SK-N-SH treated with all-trans-retinoic acid at 6 μM for 48 hours (cell line): ENCODE measurements around the gene CYB5RL.

ENCODE experiments used
- BACH2 ChIP-seq: fragments of 250-450 bp; sonication (Bioruptor Pico); IDR thresholded peaks from 2 replicates; pipeline ENCODE4 v1.9.0; 2021; ENCODE audit warnings: mild to moderate bottlenecking, borderline replicate concordance
- CSDC2 ChIP-seq: fragments of 250-450 bp; sonication (Bioruptor Pico); IDR thresholded peaks from 2 replicates; pipeline ENCODE4 v1.5.0; 2020; ENCODE audit warnings: mild to moderate bottlenecking, moderate library complexity
- ESRRG ChIP-seq: fragments of 250-450 bp; sonication (Bioruptor Pico); IDR thresholded peaks from 2 replicates; pipeline ENCODE4 v1.6.1; 2021; ENCODE audit warnings: mild to moderate bottlenecking
- PPARA ChIP-seq: fragments of 250-450 bp; sonication (Bioruptor Pico); IDR thresholded peaks from 2 replicates; pipeline ENCODE4 v1.5.0; 2020; ENCODE audit warnings: mild to moderate bottlenecking, borderline replicate concordance
- TCF4 ChIP-seq: fragments of 250-450 bp; sonication (Bioruptor Pico); IDR thresholded peaks from 2 replicates; pipeline ENCODE4 v1.8.0; 2021; ENCODE audit warnings: mild to moderate bottlenecking, moderate library complexity, borderline replicate concordance
- TOX ChIP-seq: fragments of 250-450 bp; sonication (Bioruptor Pico); IDR thresholded peaks from 2 replicates; pipeline ENCODE4 v1.8.0; 2021; ENCODE audit warnings: mild to moderate bottlenecking, moderate library complexity, borderline replicate concordance
- ZFP3 ChIP-seq: fragments of 250-450 bp; sonication (Bioruptor Pico); IDR thresholded peaks from 2 replicates; pipeline ENCODE4 v1.5.0; 2020; ENCODE audit warnings: mild to moderate bottlenecking, moderate library complexity
- ZNF565 ChIP-seq: fragments of 450-650 bp; formaldehyde crosslinking; conservative IDR thresholded peaks from 2 replicates; pipeline ENCODE4 v1.5.0; 2020; ENCODE audit warnings: low read depth, mild to moderate bottlenecking, moderate library complexity
- TF ChIP-seq, protein P1 (sequence below): fragments of 250-450 bp; sonication (Bioruptor Pico); IDR thresholded peaks from 2 replicates; pipeline ENCODE4 v1.5.1; 2021; ENCODE audit warnings: mild to moderate bottlenecking, moderate library complexity

DNA sequence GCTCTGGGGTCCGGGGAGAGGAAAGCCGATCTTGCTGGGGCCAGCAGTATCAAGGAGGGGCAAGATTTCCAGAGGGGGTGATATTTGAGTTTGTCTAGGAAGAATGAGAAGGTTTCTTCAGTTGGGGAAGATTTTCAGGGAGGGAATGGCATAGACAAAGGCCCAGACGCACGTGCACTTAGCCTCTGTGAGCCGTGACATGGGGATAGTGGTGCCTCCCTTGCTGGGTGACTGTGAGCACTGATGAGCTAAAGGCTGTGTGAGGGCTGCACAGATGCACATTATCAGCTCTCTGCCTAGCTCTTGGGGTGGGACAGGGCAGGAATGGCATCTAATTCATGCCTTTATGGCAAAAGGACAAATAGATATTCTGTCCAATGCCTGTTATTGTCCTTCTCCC, 48.8 kb downstream of the CYB5RL start:
- TF ChIP-seq TOX (CRISPR knock-in tag) = no peak
- no peak for TF ChIP-seq CSDC2 (CRISPR knock-in tag)
- no peak for TF ChIP-seq PPARA (CRISPR knock-in tag)
- TF ChIP-seq, protein P1, sequence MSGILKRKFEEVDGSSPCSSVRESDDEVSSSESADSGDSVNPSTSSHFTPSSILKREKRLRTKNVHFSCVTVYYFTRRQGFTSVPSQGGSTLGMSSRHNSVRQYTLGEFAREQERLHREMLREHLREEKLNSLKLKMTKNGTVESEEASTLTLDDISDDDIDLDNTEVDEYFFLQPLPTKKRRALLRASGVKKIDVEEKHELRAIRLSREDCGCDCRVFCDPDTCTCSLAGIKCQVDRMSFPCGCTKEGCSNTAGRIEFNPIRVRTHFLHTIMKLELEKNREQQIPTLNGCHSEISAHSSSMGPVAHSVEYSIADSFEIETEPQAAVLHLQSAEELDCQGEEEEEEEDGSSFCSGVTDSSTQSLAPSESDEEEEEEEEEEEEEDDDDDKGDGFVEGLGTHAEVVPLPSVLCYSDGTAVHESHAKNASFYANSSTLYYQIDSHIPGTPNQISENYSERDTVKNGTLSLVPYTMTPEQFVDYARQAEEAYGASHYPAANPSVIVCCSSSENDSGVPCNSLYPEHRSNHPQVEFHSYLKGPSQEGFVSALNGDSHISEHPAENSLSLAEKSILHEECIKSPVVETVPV = no peak
- TF ChIP-seq TCF4 (CRISPR knock-in tag) = no peak
- TF ChIP-seq ESRRG (CRISPR knock-in tag) = no peak
- TF ChIP-seq ZFP3 (CRISPR knock-in tag) = no peak
- no peak for TF ChIP-seq ZNF565 (CRISPR knock-in tag)
- no peak for TF ChIP-seq BACH2 (CRISPR knock-in tag)
